CD14-positive monocyte (primary cell): ENCODE results near the gene SPANXN5. TPM values are rescaled to one million over a fixed set of nuclear protein-coding genes. Genes with fewer than 3 reads are reported as not detected.
"Not testable (repeated sequence)": the region's sequence is repeated elsewhere in the genome, so short reads cannot be mapped to it uniquely, and the experiment has no call there.

Source experiments
- DNase-seq, 3 donors: peaks; one replicate each; pipeline ENCODE4 v3.0.0-alpha.2; 2011 to 2022
- H2AFZ ChIP-seq: 2 replicates; pipeline ENCODE4 v1.6.0; 2012; ENCODE audit warnings: mild to moderate bottlenecking, low read depth, low read length, inconsistent platforms; ENCODE audit not compliant: insufficient read depth, poor library complexity, severe bottlenecking
- H3K27ac ChIP-seq, 2 donors: 1 replicate in 1 of 2; 2 replicates in 1 of 2; pipeline ENCODE4 v1.5.1; 2012 to 2013; ENCODE audit warnings: low read length in 2 of 2, control low read depth in 1 of 2, inconsistent platforms in 1 of 2, low read depth in 1 of 2, mild to moderate bottlenecking in 1 of 2
- H3K27me3 ChIP-seq, 2 donors: one replicate each; pipeline versions ENCODE4 v1.6.0 to v1.6.1; 2011 to 2013; ENCODE audit warnings: low read length in 2 of 2; ENCODE audit not compliant: control insufficient read depth in 2 of 2, insufficient read depth in 2 of 2
- H3K36me3 ChIP-seq, 2 donors: replicated peaks in 1 of 2; 1 replicate in 1 of 2; 2 replicates in 1 of 2; pipeline versions ENCODE4 v1.5.1 to v1.6.1; 2012 to 2013; ENCODE audit warnings: low read length in 2 of 2, control low read depth in 1 of 2, inconsistent platforms in 1 of 2, mild to moderate bottlenecking in 1 of 2; ENCODE audit not compliant: insufficient read depth in 2 of 2, control insufficient read depth in 1 of 2
- H3K4me1 ChIP-seq, 2 donors: 1 replicate in 1 of 2; 2 replicates in 1 of 2; pipeline versions ENCODE4 v1.5.1 to v1.6.1; 2012 to 2013; ENCODE audit warnings: low read length in 2 of 2, control low read depth in 1 of 2, inconsistent platforms in 1 of 2, mild to moderate bottlenecking in 1 of 2, moderate library complexity in 1 of 2; ENCODE audit not compliant: insufficient read depth in 2 of 2, control insufficient read depth in 1 of 2
- H3K4me2 ChIP-seq: replicated peaks from 2 replicates; pipeline ENCODE3; 2012; ENCODE audit warnings: low read length, moderate library complexity, mild to moderate bottlenecking; ENCODE audit not compliant: poor library complexity, severe bottlenecking; ENCODE audit errors: extremely low read depth
- H3K4me3 ChIP-seq, 3 experiments: fragments of 200-600 bp in 1 of 3; sonication (generic) in 1 of 3; replicated peaks in 1 of 3; 1 replicate in 2 of 3; 2 replicates in 1 of 3; pipeline ENCODE4 v1.5.1; 2011 to 2013; ENCODE audit warnings: low read length in 3 of 3, mild to moderate bottlenecking in 3 of 3, control low read depth in 2 of 3, low read depth in 2 of 3, inconsistent platforms in 1 of 3, moderate library complexity in 1 of 3
- H3K79me2 ChIP-seq: 2 replicates; pipeline ENCODE4 v1.6.0; 2012; ENCODE audit warnings: mild to moderate bottlenecking, control low read depth, inconsistent platforms, low read length, moderate library complexity; ENCODE audit not compliant: insufficient read depth
- H3K9ac ChIP-seq: 2 replicates; pipeline ENCODE4 v1.6.0; 2017; ENCODE audit warnings: low read length, mild to moderate bottlenecking; ENCODE audit not compliant: insufficient read depth, poor library complexity, severe bottlenecking
- H3K9me3 ChIP-seq, 2 donors: replicated peaks in 1 of 2; 1 replicate in 1 of 2; 2 replicates in 1 of 2; pipeline versions ENCODE4 v1.5.1 to v1.6.1; 2012 to 2013; ENCODE audit warnings: low read length in 2 of 2, control low read depth in 1 of 2; ENCODE audit not compliant: control insufficient read depth in 1 of 2, insufficient read depth in 1 of 2
- H4K20me1 ChIP-seq: 2 replicates; pipeline ENCODE4 v1.6.0; 2012; ENCODE audit warnings: mild to moderate bottlenecking, low read length, control low read depth, moderate library complexity; ENCODE audit not compliant: insufficient read depth
- H3K27ac Mint-ChIP-seq, 7 donors: one replicate each; pipeline ENCODE4 v1.8.0; 2020; ENCODE audit warnings: mild to moderate bottlenecking in 7 of 7, mixed read lengths in 7 of 7, moderate library complexity in 6 of 7, inconsistent platforms in 2 of 7
- H3K27me3 Mint-ChIP-seq, 3 donors: one replicate each; pipeline ENCODE4 v1.8.0; 2021 to 2022; ENCODE audit warnings: low read depth in 3 of 3, mild to moderate bottlenecking in 3 of 3, mixed read lengths in 3 of 3, moderate library complexity in 3 of 3, inconsistent platforms in 1 of 3
- H3K36me3 Mint-ChIP-seq, 2 donors: one replicate each; pipeline ENCODE4 v1.8.0; 2020; ENCODE audit warnings: mixed read lengths in 2 of 2, inconsistent platforms in 1 of 2, mild to moderate bottlenecking in 1 of 2
- H3K4me1 Mint-ChIP-seq: one replicate; pipeline ENCODE4 v1.8.0; 2020; ENCODE audit warnings: mild to moderate bottlenecking, mixed read lengths
- H3K4me3 Mint-ChIP-seq, 2 donors: one replicate each; pipeline ENCODE4 v1.8.0; 2020; ENCODE audit warnings: mild to moderate bottlenecking in 2 of 2, mixed read lengths in 2 of 2, moderate library complexity in 1 of 2
- H3K9me3 Mint-ChIP-seq, 7 donors: one replicate each; pipeline ENCODE4 v1.8.0; 2020 to 2022; ENCODE audit warnings: mixed read lengths in 7 of 7, mild to moderate bottlenecking in 6 of 7, moderate library complexity in 6 of 7, inconsistent platforms in 2 of 7
- WGBS: methylation state at CpG from one replicate; pipeline ENCODE4 v1.1.5; 2013; ENCODE audit warnings: missing lambda C conversion rate; ENCODE audit not compliant: insufficient coverage; 5-methylcytosine and 5-hydroxymethylcytosine counted together
- intact Hi-C, 2 donors: fragments of 100-400 bp; cut with micrococcal nuclease; formaldehyde crosslinking; loops; one replicate each; pipeline versions ENCODE4 v1.15.0 to v1.15.1; 2023
- polyA plus RNA-seq, 3 donors: library from polyadenylated mRNA; depleted of rRNA in 1 of 3; unstranded in 2 of 3; stranded (reverse) in 1 of 3; fragments of 300-500 nt in 2 of 3; fragments of >200 nt in 1 of 3; fragmentation: Illumina TruSeq in 2 of 3; gene quantifications; 1 replicate in 2 of 3; 2 replicates in 1 of 3; pipeline ENCODE4 v1.2.3, GENCODE V29; 2012 to 2021
- small RNA-seq: library from RNA; depleted of rRNA; stranded (forward); fragments of <200 nt; gene quantifications from one replicate; pipeline ENCODE3, GENCODE V24; 2012; ENCODE audit warnings: low read depth; ENCODE audit not compliant: insufficient read length

Gene SPANXN5
- polyA plus RNA-seq, 3 donors: not detected

DNA sequence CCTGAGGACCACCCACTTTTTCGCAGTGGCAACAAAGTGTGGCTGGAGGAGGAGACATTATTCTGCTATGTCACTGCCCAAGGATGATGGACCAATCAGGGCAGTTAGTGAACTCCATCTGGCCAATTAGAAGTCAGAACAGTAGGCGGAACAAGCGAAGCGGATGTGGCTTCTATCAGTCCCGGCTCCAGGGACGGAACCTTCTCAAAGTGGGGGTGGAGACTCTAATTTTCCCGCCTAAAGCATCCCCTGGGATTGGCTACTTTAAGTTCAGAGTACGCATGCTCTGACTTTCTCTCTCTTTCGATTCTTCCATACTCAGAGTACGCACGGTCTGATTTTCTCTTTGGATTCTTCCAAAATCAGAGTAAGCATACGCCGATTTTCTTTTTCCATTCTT is 46.3 kb downstream of the SPANXN5 start, which contains the start of gene SSX2B:
TSS of gene SSX2B (plus strand) at position 301 of the 400 bp plus-strand sequence. CDS start 1,429 bp downstream, outside the sequence.
- H3K4me1 ChIP-seq, H3K9ac ChIP-seq, H4K20me1 ChIP-seq, H2AFZ ChIP-seq, H3K27ac ChIP-seq, H3K36me3 ChIP-seq, H3K4me3 Mint-ChIP-seq, H3K27me3 Mint-ChIP-seq, H3K36me3 Mint-ChIP-seq, H3K4me3 ChIP-seq, H3K27me3 ChIP-seq, H3K4me2 ChIP-seq, H3K9me3 Mint-ChIP-seq, H3K9me3 ChIP-seq, H3K4me1 Mint-ChIP-seq, DNase-seq, H3K27ac Mint-ChIP-seq, H3K79me2 ChIP-seq, intact Hi-C loops: not testable (repeated sequence)
- no CpG with 5 or more reads among the region's 13 CpGs for WGBS

Small RNA genes lying within 50 kb of the gene (small RNA-seq; reads per million reads assigned to genes)
- not detected for gene AC244505.6
- gene AC244505.7: not detected

Other genes starting within 250 kb of the SPANXN5 start
- not detected for gene SSX7, start 142.5 kb downstream of the SPANXN5 start, polyA plus RNA-seq
- not detected for gene SSX2, start 90.2 kb downstream of the SPANXN5 start, polyA plus RNA-seq
- gene SSX2B, start 46.2 kb downstream of the SPANXN5 start, polyA plus RNA-seq: not detected
- gene XAGE5, start 13.9 kb upstream of the SPANXN5 start, polyA plus RNA-seq: not detected
- gene XAGE3, start 70.7 kb upstream of the SPANXN5 start, polyA plus RNA-seq: not detected
- gene FAM156B, start 99.9 kb upstream of the SPANXN5 start, polyA plus RNA-seq: 100 to 1,000 TPM in 1 of 3 donors, 10 to 100 TPM in 1, 1 to 10 TPM in 1; 9.4 to 150 (median 10.9) TPM
- 10 to 100 TPM in 1 of 3 donors, 1 to 10 TPM in 2; 3.4 to 92.6 (median 5.6) TPM for gene FAM156A, start 161.1 kb upstream of the SPANXN5 start, polyA plus RNA-seq